ENCODE data around the gene NDUFAF8.

NDUFAF8 gene

DNA sequence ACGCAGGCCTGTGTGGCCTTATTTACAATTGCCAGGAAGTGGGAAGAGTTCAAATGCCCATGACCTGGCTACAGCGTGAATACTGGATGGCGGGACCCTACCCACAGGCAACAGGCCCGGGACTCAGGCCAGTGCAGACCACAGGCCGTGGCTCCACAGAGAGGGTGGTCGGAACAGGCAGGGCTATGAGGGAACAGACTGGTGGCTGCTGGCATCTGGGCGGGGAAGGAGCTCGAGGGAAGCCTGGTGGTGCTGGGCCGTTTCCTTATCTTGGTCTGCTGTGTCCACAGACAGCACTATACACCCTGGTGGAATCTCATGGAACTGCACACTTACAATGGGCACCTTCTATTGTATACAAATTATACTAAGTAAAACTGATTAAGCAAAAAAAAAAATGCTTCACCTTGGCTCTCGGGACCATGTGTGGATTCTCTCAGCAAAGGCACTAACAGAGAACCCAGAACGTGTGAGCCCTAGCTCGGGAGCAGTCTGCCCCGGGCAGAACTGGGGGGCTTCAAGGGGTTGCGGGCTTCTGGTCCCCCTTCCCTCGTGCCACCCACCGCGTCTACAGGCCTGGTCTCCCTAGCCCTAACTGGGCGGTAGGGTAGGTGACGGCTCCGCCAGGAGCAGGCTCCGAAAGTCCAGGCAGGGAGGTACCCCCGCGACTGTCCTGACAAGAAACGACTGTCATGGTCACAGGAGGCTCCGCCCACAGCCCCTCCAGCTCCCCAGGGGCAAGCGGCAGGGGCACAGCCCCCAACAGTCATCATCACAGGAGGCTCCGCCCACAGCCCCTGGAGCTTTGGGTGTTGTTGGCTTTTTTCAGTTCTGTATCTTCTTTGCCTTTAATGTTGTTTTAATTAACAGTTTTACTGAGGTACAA is 38.2 kb upstream of the NDUFAF8 start:
- TF ChIP-seq, protein P1, sequence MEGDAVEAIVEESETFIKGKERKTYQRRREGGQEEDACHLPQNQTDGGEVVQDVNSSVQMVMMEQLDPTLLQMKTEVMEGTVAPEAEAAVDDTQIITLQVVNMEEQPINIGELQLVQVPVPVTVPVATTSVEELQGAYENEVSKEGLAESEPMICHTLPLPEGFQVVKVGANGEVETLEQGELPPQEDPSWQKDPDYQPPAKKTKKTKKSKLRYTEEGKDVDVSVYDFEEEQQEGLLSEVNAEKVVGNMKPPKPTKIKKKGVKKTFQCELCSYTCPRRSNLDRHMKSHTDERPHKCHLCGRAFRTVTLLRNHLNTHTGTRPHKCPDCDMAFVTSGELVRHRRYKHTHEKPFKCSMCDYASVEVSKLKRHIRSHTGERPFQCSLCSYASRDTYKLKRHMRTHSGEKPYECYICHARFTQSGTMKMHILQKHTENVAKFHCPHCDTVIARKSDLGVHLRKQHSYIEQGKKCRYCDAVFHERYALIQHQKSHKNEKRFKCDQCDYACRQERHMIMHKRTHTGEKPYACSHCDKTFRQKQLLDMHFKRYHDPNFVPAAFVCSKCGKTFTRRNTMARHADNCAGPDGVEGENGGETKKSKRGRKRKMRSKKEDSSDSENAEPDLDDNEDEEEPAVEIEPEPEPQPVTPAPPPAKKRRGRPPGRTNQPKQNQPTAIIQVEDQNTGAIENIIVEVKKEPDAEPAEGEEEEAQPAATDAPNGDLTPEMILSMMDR (IDR thresholded peaks at IDR 0.05; ENCODE audit: control extremely low read depth, extremely low read depth, low read depth, missing control alignments), result peak; percentile 33
- ChIA-PET POLR2A (interaction anchor here (0.5 kb wide), 1 partner anchor 726 kb away, joined by 5 read pairs; no protein-coding TSS in a partner anchor), CTCF (interaction anchor here (1.2 to 1.4 kb wide), 5 partner anchors 21 to 53 kb away, joined by 3 to 5 read pairs (median 3); no protein-coding TSS in a partner anchor)
- peak; percentile 67 for DNase-seq (ENCODE audit: extremely low spot score)

DNA sequence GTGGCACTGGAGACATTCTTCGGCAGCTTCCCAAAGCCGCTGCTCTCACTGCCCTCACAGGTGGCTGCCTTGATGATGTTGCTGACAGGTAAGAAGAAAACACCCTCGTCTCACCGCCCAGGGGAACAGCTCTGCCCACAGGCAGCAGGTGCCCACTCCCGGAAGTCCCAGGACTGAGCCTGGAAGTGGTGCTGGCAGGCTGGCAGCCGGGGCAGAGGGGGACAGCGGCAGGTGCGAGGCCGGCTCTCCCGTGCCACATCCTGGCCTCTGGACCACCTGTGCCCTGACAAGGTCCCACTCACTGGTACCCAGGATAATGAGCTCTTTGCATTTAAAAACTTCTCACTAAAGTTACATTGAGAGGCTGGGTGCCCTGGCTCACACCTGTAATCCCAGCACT is 36.8 kb upstream of the NDUFAF8 start:
- TF ChIP-seq, protein P1 (IDR thresholded peaks at IDR 0.05; ENCODE audit: control extremely low read depth, extremely low read depth, low read depth, missing control alignments), result no peak
- CTCF ChIA-PET, result no interaction called here
- POLR2A ChIA-PET, result no interaction called here
- no peak for DNase-seq (ENCODE audit: extremely low spot score)

DNA sequence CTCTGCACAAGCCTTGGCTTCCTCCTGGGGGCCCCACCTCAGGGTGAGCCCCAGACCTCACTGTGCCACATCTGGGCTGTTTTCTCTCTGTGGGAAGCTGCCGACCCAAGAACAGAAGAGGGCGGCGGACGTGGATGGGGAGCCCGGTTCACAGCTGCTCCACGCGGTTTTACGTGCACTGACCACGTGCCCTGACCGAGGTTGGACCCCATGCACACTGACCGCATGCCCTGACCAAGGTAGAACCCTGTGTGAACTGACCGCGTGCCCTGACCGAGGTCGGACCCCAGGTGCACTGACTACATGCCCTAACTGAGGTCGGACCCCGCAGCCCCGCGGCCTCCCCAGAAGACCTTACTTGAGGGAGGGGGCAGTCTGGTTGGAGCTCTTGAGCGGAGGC is 36.0 kb upstream of the NDUFAF8 start:
- POLR2A ChIA-PET, result no interaction called here
- TF ChIP-seq, protein P1 (IDR thresholded peaks at IDR 0.05; ENCODE audit: control extremely low read depth, extremely low read depth, low read depth, missing control alignments), result no peak
- no peak for DNase-seq (ENCODE audit: extremely low spot score)
- CTCF ChIA-PET, result no interaction called here

DNA sequence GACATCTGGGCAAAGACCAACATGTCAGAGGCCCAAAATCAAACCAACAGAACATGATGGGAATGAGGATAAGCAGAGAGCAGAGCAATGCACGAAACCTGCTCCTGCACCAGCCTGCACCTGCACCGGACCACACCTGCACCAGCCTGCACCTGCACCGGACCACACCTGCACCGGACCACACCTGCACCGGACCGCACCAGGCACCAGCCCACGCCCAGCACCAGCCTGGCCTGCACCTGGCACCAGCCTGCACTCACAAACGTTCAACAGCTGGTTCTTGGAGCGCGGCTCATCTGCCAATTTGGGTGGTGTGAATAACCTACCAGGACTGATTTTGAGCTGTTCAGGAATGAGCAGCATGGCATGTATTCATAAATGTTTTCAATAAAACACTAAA is 34.5 kb upstream of the NDUFAF8 start:
- CTCF ChIA-PET, result interaction anchor here (1.0 kb wide), 1 partner anchor 62 kb away, joined by 3 read pairs; no protein-coding TSS in a partner anchor
- POLR2A ChIA-PET, result no interaction called here
- TF ChIP-seq, protein P1 (IDR thresholded peaks at IDR 0.05; ENCODE audit: control extremely low read depth, extremely low read depth, low read depth, missing control alignments), result no peak
- DNase-seq (ENCODE audit: extremely low spot score), result no peak

DNA sequence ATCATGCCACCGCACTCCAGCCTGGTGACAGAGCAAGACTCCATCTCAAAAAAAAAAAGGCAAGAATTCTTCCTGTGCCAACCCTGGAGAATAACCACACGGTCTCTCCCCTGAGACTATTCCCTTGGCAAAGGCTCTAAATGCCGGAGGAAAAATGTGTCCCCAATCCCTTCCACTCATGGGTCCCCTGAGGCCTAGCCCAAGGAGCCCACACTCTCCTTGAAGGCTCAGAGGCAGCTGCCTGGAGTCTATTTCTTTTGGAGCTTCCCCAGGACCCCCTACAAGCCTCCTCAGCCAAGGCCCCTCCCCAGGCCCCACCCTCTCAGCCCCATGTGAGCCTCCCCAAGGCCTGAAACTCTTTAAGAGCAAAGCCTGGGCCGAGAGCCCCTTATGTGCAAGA is 33.0 kb upstream of the NDUFAF8 start:
- ChIA-PET CTCF (no interaction called here), POLR2A (no interaction called here)
- no peak for DNase-seq (ENCODE audit: extremely low spot score)
- TF ChIP-seq, protein P1 (IDR thresholded peaks at IDR 0.05; ENCODE audit: control extremely low read depth, extremely low read depth, low read depth, missing control alignments), result no peak

DNA sequence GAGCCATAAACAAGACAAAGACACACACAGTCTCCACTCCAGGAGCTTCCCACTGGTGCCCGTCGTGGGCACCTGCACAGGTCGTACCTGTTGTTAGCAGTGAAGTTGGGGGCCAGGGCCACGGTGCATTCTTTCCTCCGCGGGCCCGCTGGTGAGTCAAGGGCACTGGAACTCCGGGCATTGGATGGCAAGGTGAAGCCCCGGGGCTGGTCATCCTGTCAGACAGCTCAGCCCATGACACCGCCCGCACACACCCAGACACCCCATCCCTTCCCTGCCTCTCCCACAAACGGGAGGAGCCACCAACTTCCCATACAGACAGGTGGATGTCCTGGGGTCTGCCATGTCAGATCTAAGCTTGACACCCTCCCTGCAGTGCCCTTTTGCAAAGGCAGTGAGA is 32.5 kb upstream of the NDUFAF8 start:
- TF ChIP-seq, protein P1 (IDR thresholded peaks at IDR 0.05; ENCODE audit: control extremely low read depth, extremely low read depth, low read depth, missing control alignments), result no peak
- no peak for DNase-seq (ENCODE audit: extremely low spot score)
- CTCF ChIA-PET, result no interaction called here
- POLR2A ChIA-PET, result no interaction called here

Data from GM10248 (cell line).